GM21723 (cell line): ENCODE results near the gene C6orf132.
A peak's percentile ranks its signal among the peaks of the same experiment; 100 is the strongest.

ENCODE experiments used
- ATAC-seq: cut with Tn5 transposase; IDR thresholded peaks from one replicate; pipeline ENCODE4 v1.9.1; 2021; ENCODE audit warnings: mild to moderate bottlenecking, moderate library complexity; ENCODE audit not compliant: unreplicated experiment

The C6orf132 gene

GRCh38 chr6:42106112-42107023 lies 36.1 kb downstream of the C6orf132 start:
- ATAC-seq: no peak

- ATAC-seq: no peak
Measured at GRCh38 chr6:42105709-42106108, 36.7 kb downstream of the C6orf132 start.

- ATAC-seq: no peak
Measured at GRCh38 chr6:42105156-42105648, 37.2 kb downstream of the C6orf132 start.

- ATAC-seq: no peak
Measured at GRCh38 chr6:42104804-42105125, 37.7 kb downstream of the C6orf132 start.

- ATAC-seq: peak; percentile 84
Measured at GRCh38 chr6:42104095-42104803, 38.2 kb downstream of the C6orf132 start.

GRCh38 chr6:42103753-42104094 lies 38.7 kb downstream of the C6orf132 start:
- ATAC-seq: no peak

- ATAC-seq: no peak
Measured at GRCh38 chr6:42103216-42103615, 39.2 kb downstream of the C6orf132 start.

GRCh38 chr6:42101186-42101657 lies 41.2 kb downstream of the C6orf132 start:
- no peak for ATAC-seq

GRCh38 chr6:42100029-42100901 lies 42.2 kb downstream of the C6orf132 start:
- no peak for ATAC-seq

GRCh38 chr6:42099340-42100028 lies 42.9 kb downstream of the C6orf132 start:
- no peak for ATAC-seq

GRCh38 chr6:42095776-42096541 lies 46.5 kb downstream of the C6orf132 start:
- ATAC-seq: no peak

GRCh38 chr6:42095094-42095493 lies 47.3 kb downstream of the C6orf132 start:
- ATAC-seq: no peak

- ATAC-seq: no peak
Measured at GRCh38 chr6:42093582-42094329, 48.7 kb downstream of the C6orf132 start.

- ATAC-seq: no peak
Measured at GRCh38 chr6:42091718-42092023, 50.7 kb downstream of the C6orf132 start.

- ATAC-seq: no peak
Measured at GRCh38 chr6:42090819-42091717, 51.4 kb downstream of the C6orf132 start.

GRCh38 chr6:42088101-42088591 lies 54.3 kb downstream of the C6orf132 start:
- ATAC-seq: no peak

- ATAC-seq: no peak
Measured at GRCh38 chr6:42086046-42087035, 56.1 kb downstream of the C6orf132 start.
